Measurements from ENCODE around the gene PDE6G.

The PDE6G gene

GRCh38 chr17:81616877-81617276, 39.5 kb downstream of the PDE6G start:
- no peak for DNase-seq (ENCODE audit: low spot score)
- TF ChIP-seq, protein P1, sequence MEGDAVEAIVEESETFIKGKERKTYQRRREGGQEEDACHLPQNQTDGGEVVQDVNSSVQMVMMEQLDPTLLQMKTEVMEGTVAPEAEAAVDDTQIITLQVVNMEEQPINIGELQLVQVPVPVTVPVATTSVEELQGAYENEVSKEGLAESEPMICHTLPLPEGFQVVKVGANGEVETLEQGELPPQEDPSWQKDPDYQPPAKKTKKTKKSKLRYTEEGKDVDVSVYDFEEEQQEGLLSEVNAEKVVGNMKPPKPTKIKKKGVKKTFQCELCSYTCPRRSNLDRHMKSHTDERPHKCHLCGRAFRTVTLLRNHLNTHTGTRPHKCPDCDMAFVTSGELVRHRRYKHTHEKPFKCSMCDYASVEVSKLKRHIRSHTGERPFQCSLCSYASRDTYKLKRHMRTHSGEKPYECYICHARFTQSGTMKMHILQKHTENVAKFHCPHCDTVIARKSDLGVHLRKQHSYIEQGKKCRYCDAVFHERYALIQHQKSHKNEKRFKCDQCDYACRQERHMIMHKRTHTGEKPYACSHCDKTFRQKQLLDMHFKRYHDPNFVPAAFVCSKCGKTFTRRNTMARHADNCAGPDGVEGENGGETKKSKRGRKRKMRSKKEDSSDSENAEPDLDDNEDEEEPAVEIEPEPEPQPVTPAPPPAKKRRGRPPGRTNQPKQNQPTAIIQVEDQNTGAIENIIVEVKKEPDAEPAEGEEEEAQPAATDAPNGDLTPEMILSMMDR (IDR thresholded peaks at IDR 0.05; ENCODE audit: extremely low read depth, insufficient read depth, missing control alignments) = no peak
- in situ Hi-C loops (cut with MboI; ENCODE audit: low pct_unique_long_range_greater_than_20kb, low sequenced_read_pairs, unreplicated experiment) = no loop called here

GRCh38 chr17:81615401-81615930, 40.9 kb downstream of the PDE6G start:
- in situ Hi-C loops (cut with MboI; ENCODE audit: low pct_unique_long_range_greater_than_20kb, low sequenced_read_pairs, unreplicated experiment) = no loop called here
- DNase-seq (ENCODE audit: low spot score) = no peak
- TF ChIP-seq, protein P1 (IDR thresholded peaks at IDR 0.05; ENCODE audit: extremely low read depth, insufficient read depth, missing control alignments) = no peak

DNA sequence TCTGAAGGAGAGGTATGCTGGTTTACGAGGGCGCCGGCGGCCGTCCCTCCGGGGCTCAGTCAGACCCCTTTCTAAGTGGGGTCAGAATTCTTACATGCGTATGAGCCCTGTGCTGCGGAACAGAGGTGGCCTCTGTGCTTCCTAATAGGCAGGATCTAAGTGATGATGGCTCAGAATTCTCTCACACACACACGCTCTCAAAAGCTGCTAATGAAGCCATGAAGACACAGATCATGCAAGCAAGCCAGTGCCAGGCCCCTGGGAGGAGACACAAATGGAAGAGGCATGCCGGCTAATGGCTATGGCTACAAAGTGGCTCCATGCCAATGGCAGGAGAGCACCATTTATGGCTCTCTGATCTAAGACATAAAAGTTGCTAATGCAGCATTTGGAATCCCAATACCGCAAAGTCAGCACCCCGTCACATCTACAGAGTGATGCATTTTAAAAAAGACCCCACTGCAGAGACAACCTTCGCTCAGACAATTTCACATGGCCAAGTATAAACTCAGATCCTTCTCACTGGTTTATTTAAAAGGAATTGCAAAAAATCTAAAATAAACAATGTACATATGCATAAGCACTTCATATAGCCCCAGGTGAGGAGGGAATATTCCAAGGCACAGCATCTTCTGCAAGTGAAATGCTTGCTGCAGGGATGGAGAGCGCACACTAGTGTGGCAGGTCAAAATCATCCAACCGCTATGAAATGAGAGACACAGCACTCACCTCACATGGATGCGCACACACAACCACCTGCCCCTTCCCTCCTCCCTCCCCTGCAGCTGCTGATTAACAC, 44.0 kb downstream of the PDE6G start:
- in situ Hi-C loops (cut with MboI; ENCODE audit: low pct_unique_long_range_greater_than_20kb, low sequenced_read_pairs, unreplicated experiment) = no loop called here
- DNase-seq (ENCODE audit: low spot score) = no peak
- TF ChIP-seq, protein P1 (IDR thresholded peaks at IDR 0.05; ENCODE audit: extremely low read depth, insufficient read depth, missing control alignments) = no peak

- TF ChIP-seq, protein P1 (IDR thresholded peaks at IDR 0.05; ENCODE audit: extremely low read depth, insufficient read depth, missing control alignments) = no peak
- DNase-seq (ENCODE audit: low spot score) = no peak
- in situ Hi-C loops (cut with MboI; ENCODE audit: low pct_unique_long_range_greater_than_20kb, low sequenced_read_pairs, unreplicated experiment) = no loop called here
These were observed 46.6 kb downstream of the PDE6G start for GRCh38 chr17:81609541-81610311.

- no peak for DNase-seq (ENCODE audit: low spot score)
- TF ChIP-seq, protein P1 (IDR thresholded peaks at IDR 0.05; ENCODE audit: extremely low read depth, insufficient read depth, missing control alignments) = no peak
- in situ Hi-C loops (cut with MboI; ENCODE audit: low pct_unique_long_range_greater_than_20kb, low sequenced_read_pairs, unreplicated experiment) = no loop called here
These were observed 47.7 kb downstream of the PDE6G start for GRCh38 chr17:81608605-81609004.

DNA sequence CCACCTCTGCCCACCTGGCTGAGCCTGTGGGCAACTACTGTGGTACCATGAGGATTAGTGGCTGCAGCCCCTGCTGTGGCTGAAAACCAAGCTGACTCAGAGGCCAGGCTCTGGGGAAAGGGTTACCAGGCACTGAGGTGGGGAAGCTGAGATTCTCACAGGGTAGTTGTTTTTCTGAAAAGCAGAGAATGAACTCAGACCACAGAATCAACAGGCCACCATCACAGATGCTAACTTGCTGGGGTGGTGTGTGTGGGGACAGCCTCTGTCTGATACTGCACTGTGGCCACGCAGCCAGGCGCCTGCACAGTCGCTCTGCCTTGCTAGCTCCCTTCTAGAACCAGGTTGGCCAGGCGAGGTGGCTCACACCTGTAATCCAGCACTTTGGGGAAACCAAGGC, 48.3 kb downstream of the PDE6G start:
- no peak for DNase-seq (ENCODE audit: low spot score)

More for the DNA sequence above, 48.3 kb downstream of the PDE6G start:
- TF ChIP-seq, protein P1 (IDR thresholded peaks at IDR 0.05; ENCODE audit: extremely low read depth, insufficient read depth, missing control alignments) = no peak
- in situ Hi-C loops (cut with MboI; ENCODE audit: low pct_unique_long_range_greater_than_20kb, low sequenced_read_pairs, unreplicated experiment) = no loop called here

All from GM13977 (cell line).